Activated T-cell treated with anti-CD3 and anti-CD28 coated beads, Interleukin-2, amount 50 U/mL, for 72 hours (primary cell): Measurements from ENCODE around the gene FYTTD1. TPM values are rescaled to one million over a fixed set of nuclear protein-coding genes. Genes with fewer than 3 reads are reported as not detected.
"Not testable (repeated sequence)": the region's sequence is repeated elsewhere in the genome, so short reads cannot be mapped to it uniquely, and the experiment has no call there.

ENCODE experiments used
- ATAC-seq, 2 donors: fragments of 150-1000 bp; cut with Tn5 transposase; replicated peaks in 1 of 2; 2 replicates each; pipeline ENCODE4 v1.10.0; 2021; ENCODE audit warnings: moderate library complexity in 2 of 2, mild to moderate bottlenecking in 1 of 2
- DNase-seq, 2 donors: peaks; one replicate each; pipeline ENCODE4 v3.0.0; 2021 to 2022; ENCODE audit warnings: mixed read lengths in 1 of 2
- H3K27ac Mint-ChIP-seq: one replicate; pipeline ENCODE4 v1.8.0; 2022; ENCODE audit warnings: mild to moderate bottlenecking, moderate library complexity, mixed read lengths
- H3K27me3 Mint-ChIP-seq: one replicate; pipeline ENCODE4 v1.8.0; 2022; ENCODE audit warnings: low read depth, mixed read lengths
- H3K36me3 Mint-ChIP-seq, 2 donors: one replicate each; pipeline ENCODE4 v1.8.0; 2022; ENCODE audit warnings: mixed read lengths in 2 of 2, mild to moderate bottlenecking in 1 of 2; ENCODE audit not compliant: insufficient read depth in 2 of 2
- H3K4me1 Mint-ChIP-seq: one replicate; pipeline ENCODE4 v1.8.0; 2022; ENCODE audit warnings: low read depth, mixed read lengths
- H3K4me3 Mint-ChIP-seq, 2 donors: one replicate each; pipeline ENCODE4 v1.8.0; 2022; ENCODE audit warnings: mild to moderate bottlenecking in 2 of 2, mixed read lengths in 2 of 2, moderate library complexity in 2 of 2
- H3K9me3 Mint-ChIP-seq, 2 donors: one replicate each; pipeline ENCODE4 v1.8.0; 2022; ENCODE audit warnings: mixed read lengths in 2 of 2
- total RNA-seq, 2 donors: library from RNA; stranded (reverse); gene quantifications; one replicate each; pipeline ENCODE4 v1.2.3, GENCODE V29; 2022

The FYTTD1 gene
- total RNA-seq, 2 donors from 2014 or later, result 31.6 to 37.5 TPM

DNA sequence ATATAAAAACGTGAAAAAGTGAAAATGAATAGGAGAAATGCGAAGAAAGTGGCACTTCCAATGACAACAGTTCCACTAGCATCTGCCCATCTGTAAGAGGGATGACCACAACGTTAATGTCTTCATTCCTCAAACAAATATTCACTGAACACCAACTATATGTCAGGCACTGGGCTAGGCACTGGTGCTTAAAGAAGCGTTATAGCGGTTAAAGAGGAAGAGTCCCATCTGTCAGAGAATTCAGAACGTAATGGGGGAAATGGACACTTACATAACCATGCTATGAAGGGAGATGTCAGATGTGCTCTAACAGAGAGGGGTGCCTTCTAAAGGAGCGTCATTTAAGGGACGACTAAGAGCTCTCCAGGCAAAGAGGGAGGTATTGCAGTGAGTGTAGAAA, 21.2 kb upstream of the FYTTD1 start:
- Mint-ChIP-seq H3K27ac (no peak overlapping the region), H3K27me3 (no peaks in the 10 kb centered on the region), H3K9me3 (no peaks in the 10 kb centered on the region), H3K4me1 (peaks cover 17% of the 10 kb centered on the region), H3K36me3 (peaks cover 2 to 11% of the 10 kb centered on the region in 2 donors), H3K4me3 (no peak overlapping the region)
- no peak for DNase-seq
- ATAC-seq, result no peak

DNA sequence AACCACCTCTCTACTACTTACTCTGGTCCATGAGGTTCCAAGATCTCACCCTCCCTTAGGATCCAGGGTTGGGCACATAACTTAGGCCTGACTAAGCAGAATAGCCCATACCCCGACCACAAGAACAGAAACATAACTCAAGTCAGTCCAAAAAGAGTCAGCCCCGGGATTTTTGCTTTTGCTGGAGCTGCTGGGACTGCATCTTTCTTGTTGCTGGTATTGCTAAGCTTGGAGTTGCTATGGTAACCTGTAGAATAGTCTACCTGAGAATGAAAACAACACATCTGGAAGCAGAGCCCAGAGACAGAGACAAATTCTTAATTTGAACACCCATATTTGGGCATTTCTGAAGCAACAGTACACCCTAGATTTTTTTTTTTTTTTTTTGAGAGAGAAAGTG, 19.5 kb upstream of the FYTTD1 start:
- peaks cover 2 to 6% of the 10 kb centered on the region in 2 donors for H3K36me3 Mint-ChIP-seq
- no peak for DNase-seq
- peak; percentile 37 to 53 for ATAC-seq
- no peak overlapping the region for H3K4me3 Mint-ChIP-seq
- H3K27me3 Mint-ChIP-seq, result no peaks in the 10 kb centered on the region
- no peak overlapping the region for H3K27ac Mint-ChIP-seq
- no peaks in the 10 kb centered on the region for H3K9me3 Mint-ChIP-seq
- peaks cover 32% of the 10 kb centered on the region for H3K4me1 Mint-ChIP-seq

DNA sequence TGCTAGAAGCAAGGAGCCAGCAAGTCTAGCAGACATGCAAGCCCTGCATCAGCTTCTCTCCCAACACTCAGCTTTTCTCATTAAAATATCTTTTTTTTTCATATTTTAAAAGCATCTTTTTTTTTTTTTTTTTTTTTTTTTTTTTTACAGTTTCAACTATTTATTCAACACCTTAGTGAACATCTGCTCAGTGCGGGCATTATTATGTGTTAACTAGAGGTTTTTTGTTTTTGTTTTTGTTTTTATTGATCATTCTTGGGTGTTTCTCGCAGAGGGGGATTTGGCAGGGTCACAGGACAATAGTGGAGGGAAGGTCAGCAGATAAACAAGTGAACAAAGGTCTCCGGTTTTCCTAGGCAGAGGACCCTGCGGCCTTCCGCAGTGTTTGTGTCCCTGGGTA, 18.9 kb upstream of the FYTTD1 start:
- H3K27me3 Mint-ChIP-seq, H3K36me3 Mint-ChIP-seq, DNase-seq, H3K9me3 Mint-ChIP-seq, H3K4me3 Mint-ChIP-seq, H3K27ac Mint-ChIP-seq, ATAC-seq: not testable (repeated sequence)
- H3K4me1 Mint-ChIP-seq, result peaks cover 38% of the 10 kb centered on the region

DNA sequence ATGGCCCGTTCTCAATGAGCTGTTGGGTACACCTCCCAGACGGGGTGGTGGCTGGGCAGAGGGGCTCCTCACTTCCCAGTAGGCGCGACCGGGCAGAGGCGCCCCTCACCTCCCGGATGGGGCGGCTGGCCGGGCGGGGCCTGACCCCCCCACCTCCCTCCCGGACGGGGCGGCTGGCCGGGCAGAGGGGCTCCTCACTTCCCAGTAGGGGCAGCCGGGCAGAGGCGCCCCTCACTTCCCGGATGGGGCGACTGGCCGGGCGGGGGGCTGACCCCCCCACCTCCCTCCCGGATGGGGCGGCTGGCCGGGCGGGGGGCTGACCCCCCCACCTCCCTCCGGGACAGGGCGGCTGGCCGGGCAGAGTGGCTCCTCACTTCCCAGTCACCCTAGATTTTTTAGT, 18.2 kb upstream of the FYTTD1 start:
- ATAC-seq, H3K36me3 Mint-ChIP-seq, H3K9me3 Mint-ChIP-seq, DNase-seq, H3K27me3 Mint-ChIP-seq, H3K27ac Mint-ChIP-seq, H3K4me3 Mint-ChIP-seq: not testable (repeated sequence)
- H3K4me1 Mint-ChIP-seq, result peaks cover 42% of the 10 kb centered on the region

DNA sequence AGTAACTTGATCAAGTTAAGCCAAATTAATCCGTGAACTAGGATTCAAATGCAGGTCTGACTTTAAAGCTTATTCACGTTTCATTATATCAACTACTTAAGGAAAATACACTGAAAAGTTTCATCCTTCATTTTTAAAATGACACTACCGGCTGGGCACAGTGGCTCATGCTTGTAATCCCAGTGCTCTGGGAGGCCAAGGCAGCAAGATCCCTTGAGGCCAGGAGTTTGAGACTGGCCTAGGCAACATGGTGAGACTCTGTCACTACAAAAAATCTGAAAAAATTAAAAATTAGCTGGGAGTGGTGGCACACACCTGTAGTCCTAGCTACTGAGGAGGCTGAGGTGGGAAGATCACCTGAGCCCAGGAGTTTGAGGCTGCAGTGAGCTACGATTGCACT, 16.6 kb upstream of the FYTTD1 start:
- Mint-ChIP-seq H3K36me3 (peaks cover 4 to 6% of the 10 kb centered on the region in 2 donors), H3K4me3 (no peak overlapping the region), H3K27me3 (no peaks in the 10 kb centered on the region), H3K27ac (no peak overlapping the region), H3K9me3 (no peaks in the 10 kb centered on the region), H3K4me1 (peaks cover 53% of the 10 kb centered on the region)
- no peak for ATAC-seq
- DNase-seq, result no peak

DNA sequence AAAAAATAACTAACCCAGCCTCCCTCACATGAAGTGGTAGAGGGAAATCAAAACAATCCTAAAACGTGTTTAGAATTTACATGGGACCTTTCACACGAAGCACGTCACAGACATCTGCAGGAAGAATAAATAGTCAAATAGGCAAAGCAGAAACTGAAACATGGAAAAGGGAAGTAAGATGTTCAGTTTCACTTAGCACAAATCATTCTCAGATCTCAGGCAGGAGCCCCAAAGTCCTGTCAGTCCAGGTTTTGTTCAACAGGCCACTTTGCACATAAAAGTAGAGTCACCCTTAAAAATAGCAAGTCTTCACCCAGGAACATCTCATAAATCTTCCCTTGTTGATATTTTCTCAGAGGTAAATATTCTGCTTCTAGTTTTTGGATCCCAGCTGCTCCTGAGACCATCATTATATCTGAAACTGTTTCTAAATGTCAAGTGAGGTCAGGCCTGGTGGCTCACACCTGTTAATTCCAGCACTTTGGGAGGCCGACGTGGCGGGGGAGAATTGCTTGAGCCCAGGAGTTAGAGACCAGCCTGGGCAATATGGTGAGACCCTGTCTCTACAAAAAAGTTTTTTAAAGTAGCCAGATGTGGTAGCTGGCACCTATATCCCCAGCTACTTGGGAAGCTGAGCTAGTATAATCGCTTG, 14.9 kb upstream of the FYTTD1 start:
- H3K4me3 Mint-ChIP-seq, result peak overlapping the region; percentile 52 to 53
- H3K27ac Mint-ChIP-seq, result no peak overlapping the region
- no peaks in the 10 kb centered on the region for H3K9me3 Mint-ChIP-seq
- DNase-seq, result no peak
- peaks cover 48% of the 10 kb centered on the region for H3K4me1 Mint-ChIP-seq
- peaks cover 1 to 2% of the 10 kb centered on the region in 2 donors for H3K36me3 Mint-ChIP-seq
- no peak for ATAC-seq
- H3K27me3 Mint-ChIP-seq, result no peaks in the 10 kb centered on the region

DNA sequence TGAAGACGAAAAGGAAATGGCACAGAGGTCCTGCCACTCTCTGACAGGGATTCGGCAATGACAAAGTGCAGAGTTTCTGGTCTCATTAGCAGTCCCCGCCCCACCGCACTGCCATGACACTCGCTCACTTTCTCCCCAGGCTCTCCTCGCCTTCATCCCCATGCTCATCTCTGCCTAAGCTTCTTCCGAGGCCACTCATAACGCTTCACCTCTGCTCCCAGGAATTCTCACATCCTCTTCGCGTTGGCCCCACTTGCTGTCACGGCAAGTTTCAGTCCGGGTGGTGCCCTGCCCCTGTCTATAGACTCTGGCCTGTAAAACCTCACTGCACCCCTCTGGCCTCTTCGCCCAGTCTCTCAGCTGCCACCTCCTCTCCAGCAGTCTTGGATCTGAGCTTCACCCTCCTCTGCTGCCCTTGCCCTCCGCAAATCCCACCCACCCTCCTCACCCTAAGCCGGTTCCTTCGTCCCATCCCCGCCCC, 13.6 kb upstream of the FYTTD1 start:
- peak overlapping the region; percentile 68 for H3K27ac Mint-ChIP-seq

DNA sequence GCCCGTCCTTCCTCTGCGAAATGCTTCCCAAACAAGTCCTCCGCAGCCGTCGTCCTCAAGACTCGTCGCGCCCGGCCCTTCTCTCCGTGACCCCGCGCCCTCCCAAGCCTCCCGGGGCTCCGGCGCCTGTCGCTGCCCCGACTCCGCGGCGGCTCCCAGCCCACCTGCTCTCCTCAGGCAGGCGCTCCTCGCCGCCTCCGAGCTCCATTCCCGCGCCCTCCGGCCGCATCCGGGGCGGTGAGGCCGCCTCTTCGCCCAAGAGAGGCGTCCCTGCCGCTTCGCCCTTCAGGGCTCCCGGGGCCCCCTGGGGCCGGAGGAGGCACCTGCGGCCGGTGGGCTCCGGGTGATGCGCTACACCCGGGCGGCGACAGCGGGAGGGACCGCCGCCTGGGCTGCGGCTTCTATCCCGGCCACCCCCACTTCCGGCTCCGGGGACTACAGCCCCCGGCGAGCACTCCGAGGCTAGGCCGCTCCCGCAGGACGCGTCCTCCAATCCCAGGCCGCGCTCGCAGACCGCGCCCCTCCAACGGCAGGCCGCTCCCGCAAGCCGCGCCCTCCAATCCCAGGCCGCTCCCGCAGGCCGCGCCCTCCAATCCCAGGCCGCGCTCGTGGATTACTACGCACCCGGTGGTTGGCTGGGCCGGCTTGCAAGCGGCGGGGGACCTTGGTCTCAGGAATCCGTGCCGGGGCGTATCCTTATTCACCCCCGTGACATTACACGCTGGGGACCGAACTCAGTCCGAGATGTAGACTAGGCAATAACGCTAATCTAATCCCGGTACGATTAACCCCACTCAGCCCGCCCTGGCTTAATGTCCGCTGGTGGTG, 13.0 kb upstream of the FYTTD1 start, which contains the start of gene RUBCN:
Gene RUBCN, minus strand, starts transcription at position 414 of the 828 bp plus-strand sequence. Its CDS starts 185 bp downstream, at position 229.
- DNase-seq, result peak; percentile 95 to 97
- Mint-ChIP-seq H3K36me3 (peaks cover 1 to 2% of the 10 kb centered on the region in 2 donors), H3K4me1 (peaks cover 37% of the 10 kb centered on the region), H3K27ac (peak within 1 kb of the TSS; percentile 68), H3K27me3 (no peaks in the 10 kb centered on the region), H3K9me3 (no peaks in the 10 kb centered on the region), H3K4me3 (peak within 1 kb of the TSS; percentile 87 to 89)
- ATAC-seq, result peak; percentile 95 to 97

More for the DNA sequence above, 13.6 kb upstream of the FYTTD1 start:
- H3K9me3 Mint-ChIP-seq, result no peaks in the 10 kb centered on the region
- H3K27me3 Mint-ChIP-seq, result no peaks in the 10 kb centered on the region
- ATAC-seq (peak; percentile 18 to 27), DNase-seq (peak; percentile 57 to 60)
- H3K4me1 Mint-ChIP-seq, result peaks cover 37% of the 10 kb centered on the region
- H3K36me3 Mint-ChIP-seq, result peaks cover 1 to 2% of the 10 kb centered on the region in 2 donors
- peak overlapping the region; percentile 87 to 89 for H3K4me3 Mint-ChIP-seq

DNA sequence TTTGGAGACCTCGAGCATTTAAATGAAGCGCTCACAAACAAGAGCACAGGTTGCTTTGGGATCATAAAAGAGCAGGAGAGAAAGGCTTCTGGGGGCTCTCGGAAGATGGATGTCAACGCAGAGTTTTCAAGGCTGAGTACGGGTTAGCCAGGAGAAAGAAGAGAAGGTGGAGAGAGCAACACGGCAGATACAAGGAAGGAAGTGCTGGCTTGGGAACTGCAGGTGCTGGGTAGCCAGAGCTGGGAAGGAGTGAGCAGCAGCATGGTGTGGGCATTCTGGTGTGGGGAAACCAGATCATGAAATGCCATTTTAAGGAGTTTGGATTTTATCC, 12.4 kb upstream of the FYTTD1 start:
- Mint-ChIP-seq H3K4me3 (peak overlapping the region; percentile 87 to 89), H3K27me3 (no peaks in the 10 kb centered on the region), H3K27ac (peak overlapping the region; percentile 50), H3K4me1 (peaks cover 37% of the 10 kb centered on the region), H3K36me3 (peaks cover 0 to 2% of the 10 kb centered on the region in 2 donors), H3K9me3 (no peaks in the 10 kb centered on the region)
- no peak for DNase-seq
- ATAC-seq, result no peak

DNA sequence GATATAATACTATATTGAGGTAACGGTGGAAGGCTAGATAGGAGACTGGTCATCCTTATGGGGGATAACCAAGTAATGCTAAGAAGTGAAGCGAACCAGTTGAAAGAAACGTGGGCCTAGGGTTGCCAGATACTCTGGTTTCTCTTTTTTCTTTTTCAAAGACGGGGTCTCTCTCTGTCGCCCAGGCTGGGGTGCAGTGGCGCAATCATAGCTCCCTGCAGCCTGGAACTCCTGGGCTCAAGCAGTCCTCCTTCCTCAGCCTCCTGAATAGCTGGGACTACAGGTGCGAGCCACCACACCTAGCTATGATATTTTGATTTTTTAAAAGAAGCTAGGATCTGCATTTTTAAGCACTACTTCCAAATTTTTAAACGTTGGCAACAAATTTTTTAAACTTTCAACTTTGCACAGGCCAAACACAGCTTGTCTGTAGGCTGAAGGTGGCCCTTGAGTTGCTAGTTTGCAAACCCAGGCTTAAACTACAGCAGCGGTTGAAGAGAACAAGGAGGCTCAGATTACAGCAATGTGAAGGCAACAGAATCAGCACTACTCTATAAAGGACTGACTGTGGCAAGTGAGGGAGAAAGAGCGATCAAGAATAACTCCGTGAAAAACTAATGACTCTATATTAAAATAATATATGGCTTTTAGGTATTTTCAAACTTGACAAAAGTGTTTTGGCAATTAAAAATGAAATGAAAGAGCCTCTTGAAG, 11.8 kb upstream of the FYTTD1 start:
- Mint-ChIP-seq H3K4me3 (peak overlapping the region; percentile 87 to 89), H3K4me1 (peaks cover 37% of the 10 kb centered on the region), H3K27ac (peak overlapping the region; percentile 50), H3K27me3 (no peaks in the 10 kb centered on the region), H3K36me3 (peaks cover 0 to 2% of the 10 kb centered on the region in 2 donors), H3K9me3 (no peaks in the 10 kb centered on the region)
- ATAC-seq (no peak), DNase-seq (no peak)

DNA sequence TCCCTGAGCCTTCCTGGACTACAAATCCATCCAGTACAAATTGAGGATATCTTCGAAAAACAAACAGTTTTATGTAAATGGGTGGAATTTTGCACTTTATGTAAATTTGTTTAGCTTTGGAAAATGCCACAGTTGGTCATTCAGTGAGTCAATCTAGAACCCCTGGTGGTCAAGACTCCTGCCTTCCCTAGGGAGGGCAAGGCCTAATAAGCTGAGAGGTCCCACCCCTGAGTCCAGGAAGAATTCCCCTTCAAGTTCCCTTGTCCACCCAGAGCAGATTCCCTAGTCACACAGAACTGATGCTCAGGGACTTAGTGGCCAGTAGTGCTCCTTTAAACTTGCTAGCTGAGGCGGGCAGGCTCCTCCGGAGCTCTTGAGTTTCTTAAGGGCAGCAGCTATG, 6.9 kb upstream of the FYTTD1 start:
- H3K27me3 Mint-ChIP-seq, result no peaks in the 10 kb centered on the region
- no peak overlapping the region for H3K27ac Mint-ChIP-seq
- ATAC-seq (no peak), DNase-seq (no peak)
- no peaks in the 10 kb centered on the region for H3K9me3 Mint-ChIP-seq
- H3K4me3 Mint-ChIP-seq, result no peak overlapping the region
- H3K4me1 Mint-ChIP-seq, result peaks cover 9% of the 10 kb centered on the region
- H3K36me3 Mint-ChIP-seq, result no peaks in the 10 kb centered on the region

DNA sequence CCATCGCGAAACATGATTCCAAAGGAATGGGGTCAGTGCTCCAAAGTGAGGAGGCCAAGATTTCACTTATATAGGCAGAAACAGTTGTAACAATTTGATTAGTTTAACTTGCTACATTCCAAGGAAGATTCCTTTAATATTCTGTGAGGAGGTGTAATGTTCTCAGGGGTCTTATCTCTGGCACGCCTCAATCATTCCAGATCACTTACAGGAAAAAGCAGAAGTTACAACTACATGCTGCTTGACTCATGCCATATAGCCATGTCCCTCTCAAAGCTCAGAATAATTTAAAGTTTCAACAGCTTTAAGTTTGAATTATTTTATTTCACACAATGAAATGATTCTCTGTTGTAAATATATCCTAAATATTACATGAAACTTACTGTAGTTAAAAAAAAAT, 3.5 kb upstream of the FYTTD1 start:
- Mint-ChIP-seq H3K27me3 (no peaks in the 10 kb centered on the region), H3K27ac (no peak overlapping the region), H3K4me1 (peaks cover 24% of the 10 kb centered on the region), H3K9me3 (no peaks in the 10 kb centered on the region), H3K36me3 (peaks cover 0 to 2% of the 10 kb centered on the region in 2 donors), H3K4me3 (no peak overlapping the region)
- DNase-seq (no peak), ATAC-seq (no peak)

DNA sequence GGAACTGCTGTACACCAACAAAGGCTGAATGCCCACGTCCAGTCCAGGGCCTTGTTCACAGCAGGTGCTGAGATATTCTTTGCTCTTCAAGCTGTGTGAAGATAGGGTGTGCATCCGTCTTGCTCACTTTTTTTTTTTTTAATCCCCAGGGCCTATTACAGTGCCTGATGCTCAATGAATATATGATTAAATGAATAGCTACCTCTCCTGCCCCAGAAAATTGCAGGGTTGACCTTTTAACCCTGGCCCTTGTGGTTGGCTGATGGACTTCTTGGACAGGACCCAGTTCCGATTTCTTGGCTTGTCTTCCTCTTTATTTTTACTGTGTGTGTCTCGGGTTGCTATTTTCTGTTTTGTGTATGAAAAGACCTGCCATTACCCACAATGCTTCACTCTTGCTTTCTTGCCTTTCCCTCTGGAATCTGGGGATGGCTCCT, 2.9 kb upstream of the FYTTD1 start:
- ATAC-seq, result no peak
- Mint-ChIP-seq H3K36me3 (peaks cover 0 to 2% of the 10 kb centered on the region in 2 donors), H3K4me3 (no peak overlapping the region), H3K27me3 (no peaks in the 10 kb centered on the region), H3K27ac (no peak overlapping the region), H3K4me1 (peaks cover 27% of the 10 kb centered on the region), H3K9me3 (no peaks in the 10 kb centered on the region)
- DNase-seq, result no peak
